A549 (cell line): ENCODE data around the gene MYO15A.

Experiments
- BHLHE40 ChIP-seq: IDR thresholded peaks from 2 replicates; pipeline ENCODE4 v1.6.1; 2012; ENCODE audit warnings: low read depth, low read length, inconsistent platforms
- CHD4 ChIP-seq: fragments of 200-600 bp; sonication (generic); IDR thresholded peaks from 2 replicates; pipeline ENCODE4 v1.6.1; 2016; ENCODE audit warnings: antibody characterized with exemption, mild to moderate bottlenecking, borderline replicate concordance
- HOXB13 ChIP-seq: fragments of 250-450 bp; sonication (Bioruptor Pico); IDR thresholded peaks from 2 replicates; pipeline ENCODE4 v1.5.0; 2020; ENCODE audit warnings: low read depth, mild to moderate bottlenecking, moderate library complexity
- KDM1A ChIP-seq: fragments of 200-600 bp; sonication (generic); IDR thresholded peaks from 2 replicates; pipeline ENCODE4 v1.6.1; 2016; ENCODE audit warnings: low read depth, mild to moderate bottlenecking
- RAD21 ChIP-seq, 2 experiments: fragments of >200 bp in 1 of 2; sonication (Bioruptor Twin) in 1 of 2; formaldehyde crosslinking in 1 of 2; IDR thresholded peaks in 1 of 2; conservative IDR thresholded peaks in 1 of 2; 2 replicates in 1 of 2; 3 replicates in 1 of 2; pipeline ENCODE4 v1.6.1; 2012 to 2018; ENCODE audit warnings: inconsistent platforms in 1 of 2
- RCOR1 ChIP-seq: fragments of 150-350 bp; IDR thresholded peaks from 2 replicates; pipeline ENCODE4 v1.6.1; 2014; ENCODE audit warnings: antibody characterized with exemption, low read length, low read depth
- TFCP2L1 ChIP-seq: fragments of 250-450 bp; sonication (Bioruptor Pico); IDR thresholded peaks from 2 replicates; pipeline ENCODE4 v1.5.0; 2021; ENCODE audit warnings: mild to moderate bottlenecking
- TF ChIP-seq, protein P1 (sequence below): fragments of >200 bp; sonication (Bioruptor Twin); formaldehyde crosslinking; IDR thresholded peaks from 3 replicates; pipeline ENCODE4 v1.5.1; 2016
- TF ChIP-seq, protein P2 (sequence below): IDR thresholded peaks from 2 replicates; pipeline ENCODE4 v1.6.1; 2012

DNA sequence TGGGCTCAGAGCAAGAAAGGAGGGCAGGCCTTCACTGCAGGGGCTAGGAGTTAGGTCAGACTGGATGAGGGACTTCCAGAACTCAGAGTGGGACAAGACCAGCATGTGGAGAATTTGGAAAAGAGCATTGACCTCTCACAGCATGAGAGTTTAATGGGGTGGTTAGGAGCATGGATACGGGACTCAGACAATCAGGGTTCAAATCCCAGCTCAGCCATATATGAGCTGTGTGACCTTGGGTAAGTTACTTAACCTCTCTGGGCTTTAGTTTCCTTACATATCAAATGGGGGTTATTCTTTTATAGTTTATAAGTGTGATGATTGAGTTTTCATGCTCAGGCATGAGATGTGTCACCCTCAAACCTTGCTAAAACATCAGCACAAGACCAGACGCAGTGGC is 37.7 kb downstream of the MYO15A start:
- TF ChIP-seq, protein P1, sequence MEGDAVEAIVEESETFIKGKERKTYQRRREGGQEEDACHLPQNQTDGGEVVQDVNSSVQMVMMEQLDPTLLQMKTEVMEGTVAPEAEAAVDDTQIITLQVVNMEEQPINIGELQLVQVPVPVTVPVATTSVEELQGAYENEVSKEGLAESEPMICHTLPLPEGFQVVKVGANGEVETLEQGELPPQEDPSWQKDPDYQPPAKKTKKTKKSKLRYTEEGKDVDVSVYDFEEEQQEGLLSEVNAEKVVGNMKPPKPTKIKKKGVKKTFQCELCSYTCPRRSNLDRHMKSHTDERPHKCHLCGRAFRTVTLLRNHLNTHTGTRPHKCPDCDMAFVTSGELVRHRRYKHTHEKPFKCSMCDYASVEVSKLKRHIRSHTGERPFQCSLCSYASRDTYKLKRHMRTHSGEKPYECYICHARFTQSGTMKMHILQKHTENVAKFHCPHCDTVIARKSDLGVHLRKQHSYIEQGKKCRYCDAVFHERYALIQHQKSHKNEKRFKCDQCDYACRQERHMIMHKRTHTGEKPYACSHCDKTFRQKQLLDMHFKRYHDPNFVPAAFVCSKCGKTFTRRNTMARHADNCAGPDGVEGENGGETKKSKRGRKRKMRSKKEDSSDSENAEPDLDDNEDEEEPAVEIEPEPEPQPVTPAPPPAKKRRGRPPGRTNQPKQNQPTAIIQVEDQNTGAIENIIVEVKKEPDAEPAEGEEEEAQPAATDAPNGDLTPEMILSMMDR = no peak
- TF ChIP-seq RCOR1 (no peak), CHD4 (no peak), BHLHE40 (no peak), HOXB13 (CRISPR knock-in tag) (no peak), KDM1A (0 out of 2 replicates have a peak, but pooled peaks have one; percentile 16), RAD21 (conservative IDR thresholded peaks at IDR 0.05 in 1 of 2, IDR thresholded peaks at IDR 0.05 in 1 of 2) (no peak), TFCP2L1 (CRISPR knock-in tag) (no peak)
- TF ChIP-seq, protein P2, sequence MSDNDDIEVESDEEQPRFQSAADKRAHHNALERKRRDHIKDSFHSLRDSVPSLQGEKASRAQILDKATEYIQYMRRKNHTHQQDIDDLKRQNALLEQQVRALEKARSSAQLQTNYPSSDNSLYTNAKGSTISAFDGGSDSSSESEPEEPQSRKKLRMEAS = no peak
